C4-2B (cell line): ENCODE results near the gene MTHFD2L.

ENCODE experiments used
- H3K27ac ChIP-seq: fragments of 450-650 bp; 2 replicates; pipeline ENCODE4 v1.5.1; 2017
- CTCF ChIP-seq: fragments of 450-650 bp; conservative IDR thresholded peaks from 2 replicates; pipeline ENCODE4 v1.5.1; 2017; ENCODE audit warnings: mild to moderate bottlenecking
- ZFX ChIP-seq: fragments of 450-650 bp; IDR thresholded peaks from 2 replicates; pipeline ENCODE4 v1.6.1; 2017

MTHFD2L gene

GRCh38 chr4:74291471-74291870 is 133.6 kb downstream of the MTHFD2L start:
- H3K27ac ChIP-seq: no peak overlapping the region
- TF ChIP-seq CTCF (no peak), ZFX (no peak)

- TF ChIP-seq CTCF (no peak), ZFX (no peak)
- H3K27ac ChIP-seq: no peak overlapping the region
Measured at GRCh38 chr4:74292111-74292870, 134.4 kb downstream of the MTHFD2L start.

GRCh38 chr4:74293558-74293957 is 135.6 kb downstream of the MTHFD2L start:
- TF ChIP-seq CTCF (no peak), ZFX (no peak)
- H3K27ac ChIP-seq: no peak overlapping the region

GRCh38 chr4:74294681-74295080 is 136.8 kb downstream of the MTHFD2L start:
- no peak for TF ChIP-seq CTCF
- no peak for TF ChIP-seq ZFX
- no peak overlapping the region for H3K27ac ChIP-seq

- no peak overlapping the region for H3K27ac ChIP-seq
- TF ChIP-seq CTCF: no peak
Measured at GRCh38 chr4:74297539-74297938, 139.6 kb downstream of the MTHFD2L start.

GRCh38 chr4:74304095-74304625 is 146.2 kb downstream of the MTHFD2L start:
- no peak for TF ChIP-seq ZFX
- TF ChIP-seq CTCF: no peak
- no peak overlapping the region for H3K27ac ChIP-seq

- H3K27ac ChIP-seq: no peak overlapping the region
- TF ChIP-seq CTCF (no peak), ZFX (no peak)
Measured at GRCh38 chr4:74305000-74305399, 147.1 kb downstream of the MTHFD2L start.
